Measurements from ENCODE around the gene CDC5L. TPM values are rescaled to one million over a fixed set of nuclear protein-coding genes. Genes with fewer than 3 reads are reported as not detected.
"Not testable (repeated sequence)": the region's sequence is repeated elsewhere in the genome, so short reads cannot be mapped to it uniquely, and the experiment has no call there.

CDC5L gene
- polyA plus RNA-seq (2013, experiment 1 of 2; ENCODE audit: insufficient read length) = 19.6 TPM
- polyA plus RNA-seq (2013, experiment 2 of 2; ENCODE audit: insufficient read length) = 18.7 TPM

- DNase-seq = peak; percentile 100
Observed at GRCh38 chr6:44387346-44388134, at the start of gene CDC5L. TSS of gene CDC5L (plus strand) at chr6:44387706. CDS start at chr6:44387824, 118 bp downstream.

- peak; percentile 48 for DNase-seq
Observed at GRCh38 chr6:44338228-44339122, 49.0 kb upstream of the CDC5L start.

- DNase-seq = no peak
Observed at GRCh38 chr6:44339301-44339700, 48.2 kb upstream of the CDC5L start.

GRCh38 chr6:44339763-44340625, 47.5 kb upstream of the CDC5L start:
- DNase-seq = no peak

- DNase-seq = no peak
Observed at GRCh38 chr6:44341095-44341890, 46.2 kb upstream of the CDC5L start.

GRCh38 chr6:44342052-44342451, 45.5 kb upstream of the CDC5L start:
- no peak for DNase-seq

GRCh38 chr6:44342489-44342888, 45.0 kb upstream of the CDC5L start, which contains the start of gene SPATS1:
TSS of gene SPATS1 (plus strand) at chr6:44342650. CDS start at chr6:44343096, 446 bp downstream.
- DNase-seq = no peak

- not testable (repeated sequence) for DNase-seq
Observed at GRCh38 chr6:44346818-44347217, 40.7 kb upstream of the CDC5L start.

GRCh38 chr6:44349904-44350649, 37.4 kb upstream of the CDC5L start:
- DNase-seq = no peak

GRCh38 chr6:44350650-44350994, 36.9 kb upstream of the CDC5L start:
- DNase-seq = not testable (repeated sequence)

GRCh38 chr6:44352259-44352658, 35.2 kb upstream of the CDC5L start:
- DNase-seq = no peak

- DNase-seq = no peak
Observed at GRCh38 chr6:44353336-44353735, 34.2 kb upstream of the CDC5L start.

- no peak for DNase-seq
Observed at GRCh38 chr6:44355640-44356039, 31.9 kb upstream of the CDC5L start.

- no peak for DNase-seq
Observed at GRCh38 chr6:44356487-44356886, 31.0 kb upstream of the CDC5L start.

- DNase-seq = no peak
Observed at GRCh38 chr6:44359973-44360372, 27.5 kb upstream of the CDC5L start.

GRCh38 chr6:44361947-44362346, 25.6 kb upstream of the CDC5L start:
- DNase-seq = no peak

- no peak for DNase-seq
Observed at GRCh38 chr6:44363377-44363926, 24.1 kb upstream of the CDC5L start.

- no peak for DNase-seq
Observed at GRCh38 chr6:44366781-44367180, 20.7 kb upstream of the CDC5L start.

GRCh38 chr6:44367681-44368080, 19.8 kb upstream of the CDC5L start:
- DNase-seq = no peak

- no peak for DNase-seq
Observed at GRCh38 chr6:44373051-44373450, 14.5 kb upstream of the CDC5L start.
